Stimulated activated naive CD4-positive, alpha-beta T cell treated with Interleukin-2 at 50 U/mL for 16 hours (primary cell): ENCODE measurements around the gene AMN.
A peak's percentile ranks its signal among the peaks of the same experiment; 100 is the strongest.
"Not testable (repeated sequence)": the region's sequence is repeated elsewhere in the genome, so short reads cannot be mapped to it uniquely, and the experiment has no call there.

Experiments used
- DNase-seq: peaks from one replicate; lab custom pipeline; 2025; lab: John Stamatoyannopoulos, UW

AMN gene

GRCh38 chr14:102911991-102912761, 10.3 kb upstream of the AMN start:
- DNase-seq: no peak

- DNase-seq: no peak
Measured at GRCh38 chr14:102913341-102914211, 8.9 kb upstream of the AMN start.

GRCh38 chr14:102914474-102915291, 7.8 kb upstream of the AMN start:
- DNase-seq: no peak

- DNase-seq: no peak
Measured at GRCh38 chr14:102915292-102916110, 7.0 kb upstream of the AMN start.

GRCh38 chr14:102916347-102917055, 6.0 kb upstream of the AMN start:
- DNase-seq: no peak

GRCh38 chr14:102917056-102917385, 5.4 kb upstream of the AMN start:
- no peak for DNase-seq

- peak; percentile 35 for DNase-seq
Measured at GRCh38 chr14:102917469-102918211, 4.8 kb upstream of the AMN start.

GRCh38 chr14:102918438-102918837, 4.0 kb upstream of the AMN start:
- DNase-seq: no peak

GRCh38 chr14:102920273-102920997, 2.0 kb upstream of the AMN start:
- no peak for DNase-seq

- DNase-seq: no peak
Measured at GRCh38 chr14:102920998-102921304, 1.5 kb upstream of the AMN start.

GRCh38 chr14:102923201-102923924, 900 bp downstream of the AMN start:
- DNase-seq: no peak

- no peak for DNase-seq
Measured at GRCh38 chr14:102923925-102924486, 1.5 kb downstream of the AMN start.

GRCh38 chr14:102924632-102925588, 2.4 kb downstream of the AMN start:
- DNase-seq: no peak

GRCh38 chr14:102925646-102926045, 3.2 kb downstream of the AMN start:
- no peak for DNase-seq

- no peak for DNase-seq
Measured at GRCh38 chr14:102926104-102926503, 3.6 kb downstream of the AMN start.

- not testable (repeated sequence) for DNase-seq
Measured at GRCh38 chr14:102926840-102927239, 4.4 kb downstream of the AMN start.

- no peak for DNase-seq
Measured at GRCh38 chr14:102927346-102927877, 4.9 kb downstream of the AMN start.
